Neutrophil (primary cell): ENCODE measurements around the gene RNF19B.

ENCODE experiments used
- H3K27ac ChIP-seq: fragments of 200-600 bp; sonication (generic); 2 replicates; pipeline ENCODE4 v1.5.1; 2016; ENCODE audit warnings: mild to moderate bottlenecking, moderate library complexity
- H3K27me3 ChIP-seq: fragments of 200-600 bp; sonication (generic); 2 replicates; pipeline ENCODE4 v1.6.0; 2016; ENCODE audit warnings: mild to moderate bottlenecking
- H3K36me3 ChIP-seq: fragments of 200-600 bp; sonication (generic); 2 replicates; pipeline ENCODE4 v1.5.1; 2017
- H3K4me1 ChIP-seq, 2 experiments: fragments of 200-600 bp in 1 of 2; sonication (generic) in 1 of 2; 1 replicate in 1 of 2; 2 replicates in 1 of 2; pipeline versions ENCODE4 v1.5.1 to v1.6.1; 2013 to 2016; ENCODE audit warnings: low read depth in 1 of 2, low read length in 1 of 2, mild to moderate bottlenecking in 1 of 2, moderate library complexity in 1 of 2; ENCODE audit not compliant: control insufficient read depth in 1 of 2, insufficient read depth in 1 of 2
- H3K4me3 ChIP-seq, 2 experiments: fragments of 200-600 bp in 1 of 2; sonication (generic) in 1 of 2; 1 replicate in 1 of 2; 2 replicates in 1 of 2; pipeline ENCODE4 v1.5.1; 2013 to 2016; ENCODE audit warnings: low read depth in 1 of 2, low read length in 1 of 2, mild to moderate bottlenecking in 1 of 2, moderate library complexity in 1 of 2
- H3K9me3 ChIP-seq: fragments of 200-600 bp; sonication (generic); 2 replicates; pipeline ENCODE4 v1.5.1; 2016
- CTCF ChIP-seq: fragments of 200-600 bp; sonication (generic); IDR thresholded peaks from 2 replicates; pipeline ENCODE4 v1.5.1; 2016; ENCODE audit warnings: antibody characterized with exemption

The RNF19B gene

GRCh38 chr1:33003657-33004056 is 39.0 kb upstream of the RNF19B start:
- no peaks in the 10 kb centered on the region for H3K9me3 ChIP-seq
- no peaks in the 10 kb centered on the region for H3K27me3 ChIP-seq
- no peaks in the 10 kb centered on the region for H3K36me3 ChIP-seq
- no peak overlapping the region for H3K4me3 ChIP-seq
- H3K4me1 ChIP-seq, result peaks cover 71 to 76% of the 10 kb centered on the region in 2 experiments
- no peak for TF ChIP-seq CTCF
- H3K27ac ChIP-seq, result peak overlapping the region; percentile 39

GRCh38 chr1:33002006-33002405 is 37.4 kb upstream of the RNF19B start:
- TF ChIP-seq CTCF, result no peak
- no peaks in the 10 kb centered on the region for H3K36me3 ChIP-seq
- no peak overlapping the region for H3K4me3 ChIP-seq
- peak overlapping the region; percentile 5 for H3K27ac ChIP-seq
- H3K9me3 ChIP-seq, result no peaks in the 10 kb centered on the region
- peaks cover 71 to 76% of the 10 kb centered on the region in 2 experiments for H3K4me1 ChIP-seq
- H3K27me3 ChIP-seq, result no peaks in the 10 kb centered on the region

GRCh38 chr1:33001282-33001681 is 36.7 kb upstream of the RNF19B start:
- no peak for TF ChIP-seq CTCF
- Histone ChIP-seq H3K27me3 (no peaks in the 10 kb centered on the region), H3K9me3 (no peaks in the 10 kb centered on the region), H3K27ac (peak overlapping the region; percentile 42), H3K4me3 (no peak overlapping the region), H3K4me1 (peaks cover 71 to 76% of the 10 kb centered on the region in 2 experiments), H3K36me3 (no peaks in the 10 kb centered on the region)

GRCh38 chr1:33000427-33001026 is 35.9 kb upstream of the RNF19B start:
- TF ChIP-seq CTCF, result no peak
- Histone ChIP-seq H3K27ac (peak overlapping the region; percentile 42), H3K36me3 (no peaks in the 10 kb centered on the region), H3K27me3 (no peaks in the 10 kb centered on the region), H3K4me1 (peaks cover 71 to 76% of the 10 kb centered on the region in 2 experiments), H3K4me3 (no peak overlapping the region), H3K9me3 (no peaks in the 10 kb centered on the region)

- TF ChIP-seq CTCF, result no peak
- no peaks in the 10 kb centered on the region for H3K36me3 ChIP-seq
- no peak overlapping the region for H3K4me3 ChIP-seq
- peak overlapping the region; percentile 95 for H3K27ac ChIP-seq
- H3K27me3 ChIP-seq, result no peaks in the 10 kb centered on the region
- H3K9me3 ChIP-seq, result no peaks in the 10 kb centered on the region
- H3K4me1 ChIP-seq, result peaks cover 79 to 80% of the 10 kb centered on the region in 2 experiments
These were observed 34.4 kb upstream of the RNF19B start for GRCh38 chr1:32998997-32999396.
